ENCODE data around the gene DCLRE1A. TPM values are rescaled to one million over a fixed set of nuclear protein-coding genes. Genes with fewer than 3 reads are reported as not detected.
A peak's percentile ranks its signal among the peaks of the same experiment; 100 is the strongest.

DCLRE1A gene
- total and polyA plus RNA-seq, 2 experiments from 2014 or later: 2.5 to 3.2 TPM

DNA sequence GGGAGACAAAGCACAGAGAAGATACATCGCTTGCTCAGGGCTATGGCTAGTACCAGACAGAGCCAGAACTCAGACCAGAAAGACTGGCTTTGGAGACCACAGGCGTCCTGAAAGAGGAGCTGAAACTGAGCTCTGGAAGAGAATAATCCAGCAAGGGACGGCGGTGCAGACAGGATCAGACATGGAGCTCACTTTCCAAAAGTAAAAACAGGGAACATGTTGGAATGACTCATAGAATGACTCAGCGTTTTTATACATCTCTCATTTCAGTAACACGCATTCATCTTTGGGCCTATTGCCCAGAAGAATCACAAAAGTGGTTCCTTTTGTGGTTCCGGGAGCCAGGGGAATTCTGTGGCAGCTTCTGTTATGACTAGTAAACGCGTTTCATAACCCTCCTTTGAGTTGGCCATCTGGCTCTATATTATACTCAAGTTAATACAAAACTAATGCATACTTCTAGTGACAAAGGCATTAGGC lies 65.2 kb downstream of the DCLRE1A start:
- H4K20me1 ChIP-seq (ENCODE audit: insufficient read depth): no peaks in the 10 kb centered on the region
- H3K9me3 ChIP-seq (ENCODE audit: low read depth): no peaks in the 10 kb centered on the region
- DNase-seq: peak; percentile 98
- H3K4me2 ChIP-seq (ENCODE audit: unreplicated experiment): no peak overlapping the region
- H3F3A ChIP-seq (ENCODE audit: insufficient read depth): peaks cover 7% of the 10 kb centered on the region
- 0 out of 2 replicates have a peak overlapping the region, but pooled peaks have one; percentile 17 for H3K27ac ChIP-seq
- no peaks in the 10 kb centered on the region for H3K36me3 ChIP-seq (ENCODE audit: low read depth)
- WGBS, 2 experiments (ENCODE audit: low coverage in 1 of 2, low lambda C conversion rate in 2 of 2, missing lambda C conversion rate in 2 of 2): 13 to 15% methylated on average over 9 of the region's 9 CpGs
- in situ Hi-C loops (cut with MboI): no loop called here
- H3K27me3 ChIP-seq (replicated peaks; ENCODE audit: insufficient read depth): peaks cover 18% of the 10 kb centered on the region
- H3K4me3 ChIP-seq: no peak overlapping the region
- no peaks in the 10 kb centered on the region for H3K79me2 ChIP-seq (ENCODE audit: insufficient read depth)
- H2AFZ ChIP-seq: no peak overlapping the region
- H3K9ac ChIP-seq: no peak overlapping the region
- no peaks in the 10 kb centered on the region for H3K9me2 ChIP-seq (ENCODE audit: insufficient read depth)
- no peak for TF ChIP-seq EZH2 (IDR thresholded peaks at IDR 0.05; ENCODE audit: insufficient read depth, poor library complexity, severe bottlenecking)
- TF ChIP-seq EZH2phosphoT487 (IDR thresholded peaks at IDR 0.05; ENCODE audit: insufficient read depth, low read depth): 0 out of 2 replicates have a peak, but pooled peaks have one; percentile 62
- H3K4me1 ChIP-seq (ENCODE audit: insufficient read depth): peaks cover 4% of the 10 kb centered on the region; the same call in 1 of the 2 replicates

Small RNA genes lying within 50 kb of the gene (small RNA-seq; reads per million reads assigned to genes)
- not detected for gene RF00560 (ENCODE audit: low read depth, low replicate concordance)

Other genes starting within 250 kb of the DCLRE1A start
- not detected in 2 replicates for gene NRAP, start 190.0 kb downstream of the DCLRE1A start, total RNA-seq (2014; rRNA removed; shearing (Covaris generic))
- not detected in 2 replicates for gene NRAP, start 190.0 kb downstream of the DCLRE1A start, polyA plus RNA-seq (2016; fragmentation: Nextera tagmentation; extraction: Ambion mirVana)
- gene CASP7, start 174.2 kb downstream of the DCLRE1A start, total RNA-seq (2014; rRNA removed; shearing (Covaris generic)): 22.7 and 22.9 TPM in 2 replicates
- gene CASP7, start 174.2 kb downstream of the DCLRE1A start, polyA plus RNA-seq (2016; fragmentation: Nextera tagmentation; extraction: Ambion mirVana): 16.8 and 18.7 TPM in 2 replicates
- 0.38 TPM in 1 of 2 replicates, not detected in the other for gene PLEKHS1, start 102.4 kb downstream of the DCLRE1A start, total RNA-seq (2014; rRNA removed; shearing (Covaris generic))
- not detected in 2 replicates for gene PLEKHS1, start 102.4 kb downstream of the DCLRE1A start, polyA plus RNA-seq (2016; fragmentation: Nextera tagmentation; extraction: Ambion mirVana)
- 10.2 and 20.7 TPM in 2 replicates for gene NHLRC2, start 579 bp upstream of the DCLRE1A start, total RNA-seq (2014; rRNA removed; shearing (Covaris generic))
- 9.0 and 10.1 TPM in 2 replicates for gene NHLRC2, start 579 bp upstream of the DCLRE1A start, polyA plus RNA-seq (2016; fragmentation: Nextera tagmentation; extraction: Ambion mirVana)
- not detected in 2 replicates for gene ADRB1, start 189.8 kb upstream of the DCLRE1A start, total RNA-seq (2014; rRNA removed; shearing (Covaris generic))
- gene ADRB1, start 189.8 kb upstream of the DCLRE1A start, polyA plus RNA-seq (2016; fragmentation: Nextera tagmentation; extraction: Ambion mirVana): not detected in 2 replicates

Data from GM23248 (cell line).